HepG2 (cell line): Measurements from ENCODE around the gene MMP24OS. TPM values are rescaled to one million over a fixed set of nuclear protein-coding genes. Genes with fewer than 3 reads are reported as not detected.
A peak's percentile ranks its signal among the peaks of the same experiment; 100 is the strongest.

Experiments used
- ARID2 ChIP-seq: sonication (generic); formaldehyde crosslinking; IDR thresholded peaks from 2 replicates; pipeline ENCODE4 v1.8.1; 2022; ENCODE audit warnings: mild to moderate bottlenecking, missing genetic modification reagents, borderline replicate concordance
- BRCA1 ChIP-seq: sonication (generic); formaldehyde crosslinking; IDR thresholded peaks from 2 replicates; pipeline ENCODE4 v1.4.0; 2020; ENCODE audit warnings: missing genetic modification reagents
- MYC ChIP-seq: sonication (generic); formaldehyde crosslinking; IDR thresholded peaks from 2 replicates; pipeline ENCODE4 v1.9.0; 2021; ENCODE audit warnings: missing genetic modification reagents, borderline replicate concordance
- MYNN ChIP-seq: sonication (generic); formaldehyde crosslinking; IDR thresholded peaks from 2 replicates; pipeline ENCODE4 v1.4.0; 2020; ENCODE audit warnings: mild to moderate bottlenecking, low read depth, missing genetic modification reagents
- NFKBIZ ChIP-seq: IDR thresholded peaks from 2 replicates; pipeline ENCODE4 v1.6.1; 2018; ENCODE audit warnings: missing genetic modification reagents, missing compliant biosample characterization
- NFYB ChIP-seq: sonication (generic); formaldehyde crosslinking; IDR thresholded peaks from 2 replicates; pipeline ENCODE4 v1.4.0; 2020; ENCODE audit warnings: missing genetic modification reagents
- PCBP2 ChIP-seq: fragments of 200-400 bp; formaldehyde crosslinking; optimal IDR thresholded peaks from 2 replicates; pipeline ENCODE3; 2018; ENCODE audit warnings: low read length, low read depth; ENCODE audit not compliant: poor library complexity, severe bottlenecking
- PRPF4 ChIP-seq: fragments of 200-400 bp; formaldehyde crosslinking; IDR thresholded peaks from 2 replicates; pipeline ENCODE4 v1.6.1; 2016; ENCODE audit warnings: low read length, low read depth; ENCODE audit not compliant: poor library complexity, severe bottlenecking
- SALL1 ChIP-seq: sonication (generic); formaldehyde crosslinking; IDR thresholded peaks from 2 replicates; pipeline ENCODE4 v1.8.0; 2022; ENCODE audit warnings: mild to moderate bottlenecking, missing genetic modification reagents
- TGIF2 ChIP-seq: IDR thresholded peaks from 2 replicates; pipeline ENCODE4 v1.6.1; 2016; ENCODE audit warnings: control low read depth, missing compliant biosample characterization
- ZBTB3 ChIP-seq: sonication (generic); formaldehyde crosslinking; IDR thresholded peaks from 2 replicates; pipeline ENCODE4 v1.4.0; 2020; ENCODE audit warnings: low read depth, mild to moderate bottlenecking, moderate library complexity, missing genetic modification reagents, borderline replicate concordance
- ZNF572 ChIP-seq: sonication (generic); formaldehyde crosslinking; IDR thresholded peaks from 2 replicates; pipeline ENCODE4 v1.5.1; 2020; ENCODE audit warnings: mild to moderate bottlenecking, missing genetic modification reagents
- ZNF891 ChIP-seq: sonication (generic); formaldehyde crosslinking; IDR thresholded peaks from 2 replicates; pipeline ENCODE4 v1.5.0; 2020; ENCODE audit warnings: mild to moderate bottlenecking, missing genetic modification reagents
- ZZZ3 ChIP-seq: sonication (generic); formaldehyde crosslinking; IDR thresholded peaks from 2 replicates; pipeline ENCODE4 v1.4.0; 2020; ENCODE audit warnings: missing genetic modification reagents, mild to moderate bottlenecking, borderline replicate concordance
- polyA plus RNA-seq, 8 experiments: library from polyadenylated mRNA; depleted of rRNA in 3 of 8; stranded (reverse) in 7 of 8; unstranded in 1 of 8; fragments of >200 nt; fragmentation: Illumina TruSeq in 4 of 8; extraction: Trizol in 4 of 8; gene quantifications; 2 replicates each; pipeline versions ENCODE4 v1.2.1 to v1.2.3, GENCODE V29; 2011 to 2016; ENCODE audit warnings: low read depth in 4 of 8, missing spikeins in 1 of 8, mixed read lengths in 1 of 8; ENCODE audit not compliant: insufficient read depth in 1 of 8
- total RNA-seq, 5 experiments: library from RNA; depleted of rRNA; stranded (reverse); fragments of >200 nt; fragmentation: Illumina TruSeq; extraction: Trizol; gene quantifications; 2 replicates each; pipeline ENCODE4 v1.2.3, GENCODE V29; 2016; ENCODE audit warnings: low read depth in 1 of 5
- TF ChIP-seq, protein P1 (sequence below): sonication (generic); formaldehyde crosslinking; IDR thresholded peaks from 2 replicates; pipeline ENCODE4 v1.8.0; 2022; ENCODE audit warnings: missing genetic modification reagents, mild to moderate bottlenecking, moderate library complexity, borderline replicate concordance
- TF ChIP-seq, protein P2 (sequence below): sonication (generic); formaldehyde crosslinking; IDR thresholded peaks from 2 replicates; pipeline ENCODE4 v1.4.0; 2020; ENCODE audit warnings: missing genetic modification reagents
- TF ChIP-seq, protein P3 (sequence below): IDR thresholded peaks from 2 replicates; pipeline ENCODE4 v1.6.1; 2016; ENCODE audit warnings: low read depth, missing genetic modification reagents, missing compliant biosample characterization
- TF ChIP-seq, protein P4 (sequence below): sonication (generic); formaldehyde crosslinking; IDR thresholded peaks from 2 replicates; pipeline ENCODE4 v1.8.1; 2023; ENCODE audit warnings: missing genetic modification reagents, inconsistent platforms, borderline replicate concordance
- TF ChIP-seq, protein P5 (sequence below): sonication (generic); formaldehyde crosslinking; IDR thresholded peaks from 2 replicates; pipeline ENCODE4 v1.5.0; 2020; ENCODE audit warnings: missing genetic modification reagents

MMP24OS gene
- total and polyA plus RNA-seq, 2 of the 13 experiments (the other 11 are each of a cell fraction or from before 2014, with no cell fraction given): 6.0 to 8.5 TPM

DNA sequence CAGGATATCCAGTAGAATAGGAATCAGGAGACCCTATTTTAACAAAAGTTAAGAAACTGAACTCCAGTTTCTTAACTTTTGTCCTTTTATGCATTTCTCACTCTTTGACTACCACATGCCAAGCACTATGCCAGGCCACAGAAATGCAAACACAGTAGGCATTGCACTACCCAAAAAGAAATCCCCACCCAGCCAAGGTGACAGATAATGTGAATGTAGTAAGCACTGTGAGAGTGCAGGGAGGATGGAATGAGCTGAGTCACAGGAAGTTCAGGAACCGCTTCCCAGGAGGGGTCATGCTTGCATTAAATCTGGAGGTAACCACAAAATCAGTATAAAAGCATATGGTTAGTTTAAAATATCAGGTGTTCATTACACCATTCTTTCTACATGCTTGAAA is 34.4 kb upstream of the MMP24OS start (continued):
- TF ChIP-seq, protein P1, sequence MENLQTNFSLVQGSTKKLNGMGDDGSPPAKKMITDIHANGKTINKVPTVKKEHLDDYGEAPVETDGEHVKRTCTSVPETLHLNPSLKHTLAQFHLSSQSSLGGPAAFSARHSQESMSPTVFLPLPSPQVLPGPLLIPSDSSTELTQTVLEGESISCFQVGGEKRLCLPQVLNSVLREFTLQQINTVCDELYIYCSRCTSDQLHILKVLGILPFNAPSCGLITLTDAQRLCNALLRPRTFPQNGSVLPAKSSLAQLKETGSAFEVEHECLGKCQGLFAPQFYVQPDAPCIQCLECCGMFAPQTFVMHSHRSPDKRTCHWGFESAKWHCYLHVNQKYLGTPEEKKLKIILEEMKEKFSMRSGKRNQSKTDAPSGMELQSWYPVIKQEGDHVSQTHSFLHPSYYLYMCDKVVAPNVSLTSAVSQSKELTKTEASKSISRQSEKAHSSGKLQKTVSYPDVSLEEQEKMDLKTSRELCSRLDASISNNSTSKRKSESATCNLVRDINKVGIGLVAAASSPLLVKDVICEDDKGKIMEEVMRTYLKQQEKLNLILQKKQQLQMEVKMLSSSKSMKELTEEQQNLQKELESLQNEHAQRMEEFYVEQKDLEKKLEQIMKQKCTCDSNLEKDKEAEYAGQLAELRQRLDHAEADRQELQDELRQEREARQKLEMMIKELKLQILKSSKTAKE: no peak
- TF ChIP-seq ARID2 (CRISPR knock-in tag) (no peak), ZNF891 (CRISPR knock-in tag) (no peak), PCBP2 (no peak), TGIF2 (CRISPR knock-in tag) (no peak), ZZZ3 (CRISPR knock-in tag) (no peak), BRCA1 (CRISPR knock-in tag) (no peak), PRPF4 (no peak), SALL1 (CRISPR knock-in tag) (no peak), ZNF572 (no peak), NFKBIZ (CRISPR knock-in tag) (no peak), MYNN (CRISPR knock-in tag) (no peak), ZBTB3 (CRISPR knock-in tag) (no peak), MYC (CRISPR knock-in tag) (no peak), NFYB (CRISPR knock-in tag) (no peak)
- TF ChIP-seq, protein P2, sequence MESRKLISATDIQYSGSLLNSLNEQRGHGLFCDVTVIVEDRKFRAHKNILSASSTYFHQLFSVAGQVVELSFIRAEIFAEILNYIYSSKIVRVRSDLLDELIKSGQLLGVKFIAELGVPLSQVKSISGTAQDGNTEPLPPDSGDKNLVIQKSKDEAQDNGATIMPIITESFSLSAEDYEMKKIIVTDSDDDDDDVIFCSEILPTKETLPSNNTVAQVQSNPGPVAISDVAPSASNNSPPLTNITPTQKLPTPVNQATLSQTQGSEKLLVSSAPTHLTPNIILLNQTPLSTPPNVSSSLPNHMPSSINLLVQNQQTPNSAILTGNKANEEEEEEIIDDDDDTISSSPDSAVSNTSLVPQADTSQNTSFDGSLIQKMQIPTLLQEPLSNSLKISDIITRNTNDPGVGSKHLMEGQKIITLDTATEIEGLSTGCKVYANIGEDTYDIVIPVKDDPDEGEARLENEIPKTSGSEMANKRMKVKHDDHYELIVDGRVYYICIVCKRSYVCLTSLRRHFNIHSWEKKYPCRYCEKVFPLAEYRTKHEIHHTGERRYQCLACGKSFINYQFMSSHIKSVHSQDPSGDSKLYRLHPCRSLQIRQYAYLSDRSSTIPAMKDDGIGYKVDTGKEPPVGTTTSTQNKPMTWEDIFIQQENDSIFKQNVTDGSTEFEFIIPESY (CRISPR knock-in tag): peak; percentile 65; the same call in 1 of the 2 replicates
- TF ChIP-seq, protein P3, sequence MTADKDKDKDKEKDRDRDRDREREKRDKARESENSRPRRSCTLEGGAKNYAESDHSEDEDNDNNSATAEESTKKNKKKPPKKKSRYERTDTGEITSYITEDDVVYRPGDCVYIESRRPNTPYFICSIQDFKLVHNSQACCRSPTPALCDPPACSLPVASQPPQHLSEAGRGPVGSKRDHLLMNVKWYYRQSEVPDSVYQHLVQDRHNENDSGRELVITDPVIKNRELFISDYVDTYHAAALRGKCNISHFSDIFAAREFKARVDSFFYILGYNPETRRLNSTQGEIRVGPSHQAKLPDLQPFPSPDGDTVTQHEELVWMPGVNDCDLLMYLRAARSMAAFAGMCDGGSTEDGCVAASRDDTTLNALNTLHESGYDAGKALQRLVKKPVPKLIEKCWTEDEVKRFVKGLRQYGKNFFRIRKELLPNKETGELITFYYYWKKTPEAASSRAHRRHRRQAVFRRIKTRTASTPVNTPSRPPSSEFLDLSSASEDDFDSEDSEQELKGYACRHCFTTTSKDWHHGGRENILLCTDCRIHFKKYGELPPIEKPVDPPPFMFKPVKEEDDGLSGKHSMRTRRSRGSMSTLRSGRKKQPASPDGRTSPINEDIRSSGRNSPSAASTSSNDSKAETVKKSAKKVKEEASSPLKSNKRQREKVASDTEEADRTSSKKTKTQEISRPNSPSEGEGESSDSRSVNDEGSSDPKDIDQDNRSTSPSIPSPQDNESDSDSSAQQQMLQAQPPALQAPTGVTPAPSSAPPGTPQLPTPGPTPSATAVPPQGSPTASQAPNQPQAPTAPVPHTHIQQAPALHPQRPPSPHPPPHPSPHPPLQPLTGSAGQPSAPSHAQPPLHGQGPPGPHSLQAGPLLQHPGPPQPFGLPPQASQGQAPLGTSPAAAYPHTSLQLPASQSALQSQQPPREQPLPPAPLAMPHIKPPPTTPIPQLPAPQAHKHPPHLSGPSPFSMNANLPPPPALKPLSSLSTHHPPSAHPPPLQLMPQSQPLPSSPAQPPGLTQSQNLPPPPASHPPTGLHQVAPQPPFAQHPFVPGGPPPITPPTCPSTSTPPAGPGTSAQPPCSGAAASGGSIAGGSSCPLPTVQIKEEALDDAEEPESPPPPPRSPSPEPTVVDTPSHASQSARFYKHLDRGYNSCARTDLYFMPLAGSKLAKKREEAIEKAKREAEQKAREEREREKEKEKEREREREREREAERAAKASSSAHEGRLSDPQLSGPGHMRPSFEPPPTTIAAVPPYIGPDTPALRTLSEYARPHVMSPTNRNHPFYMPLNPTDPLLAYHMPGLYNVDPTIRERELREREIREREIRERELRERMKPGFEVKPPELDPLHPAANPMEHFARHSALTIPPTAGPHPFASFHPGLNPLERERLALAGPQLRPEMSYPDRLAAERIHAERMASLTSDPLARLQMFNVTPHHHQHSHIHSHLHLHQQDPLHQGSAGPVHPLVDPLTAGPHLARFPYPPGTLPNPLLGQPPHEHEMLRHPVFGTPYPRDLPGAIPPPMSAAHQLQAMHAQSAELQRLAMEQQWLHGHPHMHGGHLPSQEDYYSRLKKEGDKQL (CRISPR knock-in tag): no peak
- TF ChIP-seq, protein P4, sequence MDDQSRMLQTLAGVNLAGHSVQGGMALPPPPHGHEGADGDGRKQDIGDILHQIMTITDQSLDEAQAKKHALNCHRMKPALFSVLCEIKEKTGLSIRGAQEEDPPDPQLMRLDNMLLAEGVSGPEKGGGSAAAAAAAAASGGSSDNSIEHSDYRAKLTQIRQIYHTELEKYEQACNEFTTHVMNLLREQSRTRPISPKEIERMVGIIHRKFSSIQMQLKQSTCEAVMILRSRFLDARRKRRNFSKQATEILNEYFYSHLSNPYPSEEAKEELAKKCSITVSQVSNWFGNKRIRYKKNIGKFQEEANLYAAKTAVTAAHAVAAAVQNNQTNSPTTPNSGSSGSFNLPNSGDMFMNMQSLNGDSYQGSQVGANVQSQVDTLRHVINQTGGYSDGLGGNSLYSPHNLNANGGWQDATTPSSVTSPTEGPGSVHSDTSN (CRISPR knock-in tag): no peak
- TF ChIP-seq, protein P5, sequence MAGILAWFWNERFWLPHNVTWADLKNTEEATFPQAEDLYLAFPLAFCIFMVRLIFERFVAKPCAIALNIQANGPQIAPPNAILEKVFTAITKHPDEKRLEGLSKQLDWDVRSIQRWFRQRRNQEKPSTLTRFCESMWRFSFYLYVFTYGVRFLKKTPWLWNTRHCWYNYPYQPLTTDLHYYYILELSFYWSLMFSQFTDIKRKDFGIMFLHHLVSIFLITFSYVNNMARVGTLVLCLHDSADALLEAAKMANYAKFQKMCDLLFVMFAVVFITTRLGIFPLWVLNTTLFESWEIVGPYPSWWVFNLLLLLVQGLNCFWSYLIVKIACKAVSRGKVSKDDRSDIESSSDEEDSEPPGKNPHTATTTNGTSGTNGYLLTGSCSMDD (CRISPR knock-in tag): no peak
